Panc1 (cell line): Measurements from ENCODE around the gene CER1.

Experiments used
- TF ChIP-seq, protein P1 (sequence below): fragments of 450-650 bp; IDR thresholded peaks from 2 replicates; pipeline ENCODE4 v1.5.1; 2017; ENCODE audit warnings: mild to moderate bottlenecking
- TF ChIP-seq, protein P2 (sequence below), 2 experiments: IDR thresholded peaks; 2 replicates each; pipeline ENCODE4 v1.6.1; 2011 to 2012; ENCODE audit warnings: low read depth in 2 of 2, control low read depth in 1 of 2, low read length in 1 of 2, mild to moderate bottlenecking in 1 of 2, moderate library complexity in 1 of 2; ENCODE audit not compliant: insufficient read depth in 1 of 2

DNA sequence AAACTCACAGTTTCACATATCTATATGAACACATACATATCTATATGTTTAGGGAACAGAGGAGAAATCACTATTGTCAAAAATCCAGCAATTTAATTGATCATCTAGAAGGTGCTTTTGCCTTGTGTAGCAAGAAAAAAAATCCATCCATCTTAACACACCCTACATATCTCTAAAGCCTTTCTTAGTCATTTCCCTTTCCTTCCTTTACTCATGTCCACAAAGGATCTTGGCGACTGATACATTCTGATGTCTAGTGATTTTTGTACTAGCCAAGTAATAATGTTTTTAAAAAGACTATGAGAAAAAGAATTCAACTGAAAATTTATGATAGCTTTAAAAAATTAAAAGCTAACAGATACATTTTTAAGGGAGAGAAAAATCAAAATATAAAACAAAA, 51.8 kb downstream of the CER1 start:
- TF ChIP-seq, protein P1, sequence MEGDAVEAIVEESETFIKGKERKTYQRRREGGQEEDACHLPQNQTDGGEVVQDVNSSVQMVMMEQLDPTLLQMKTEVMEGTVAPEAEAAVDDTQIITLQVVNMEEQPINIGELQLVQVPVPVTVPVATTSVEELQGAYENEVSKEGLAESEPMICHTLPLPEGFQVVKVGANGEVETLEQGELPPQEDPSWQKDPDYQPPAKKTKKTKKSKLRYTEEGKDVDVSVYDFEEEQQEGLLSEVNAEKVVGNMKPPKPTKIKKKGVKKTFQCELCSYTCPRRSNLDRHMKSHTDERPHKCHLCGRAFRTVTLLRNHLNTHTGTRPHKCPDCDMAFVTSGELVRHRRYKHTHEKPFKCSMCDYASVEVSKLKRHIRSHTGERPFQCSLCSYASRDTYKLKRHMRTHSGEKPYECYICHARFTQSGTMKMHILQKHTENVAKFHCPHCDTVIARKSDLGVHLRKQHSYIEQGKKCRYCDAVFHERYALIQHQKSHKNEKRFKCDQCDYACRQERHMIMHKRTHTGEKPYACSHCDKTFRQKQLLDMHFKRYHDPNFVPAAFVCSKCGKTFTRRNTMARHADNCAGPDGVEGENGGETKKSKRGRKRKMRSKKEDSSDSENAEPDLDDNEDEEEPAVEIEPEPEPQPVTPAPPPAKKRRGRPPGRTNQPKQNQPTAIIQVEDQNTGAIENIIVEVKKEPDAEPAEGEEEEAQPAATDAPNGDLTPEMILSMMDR, result no peak
- TF ChIP-seq, protein P2, sequence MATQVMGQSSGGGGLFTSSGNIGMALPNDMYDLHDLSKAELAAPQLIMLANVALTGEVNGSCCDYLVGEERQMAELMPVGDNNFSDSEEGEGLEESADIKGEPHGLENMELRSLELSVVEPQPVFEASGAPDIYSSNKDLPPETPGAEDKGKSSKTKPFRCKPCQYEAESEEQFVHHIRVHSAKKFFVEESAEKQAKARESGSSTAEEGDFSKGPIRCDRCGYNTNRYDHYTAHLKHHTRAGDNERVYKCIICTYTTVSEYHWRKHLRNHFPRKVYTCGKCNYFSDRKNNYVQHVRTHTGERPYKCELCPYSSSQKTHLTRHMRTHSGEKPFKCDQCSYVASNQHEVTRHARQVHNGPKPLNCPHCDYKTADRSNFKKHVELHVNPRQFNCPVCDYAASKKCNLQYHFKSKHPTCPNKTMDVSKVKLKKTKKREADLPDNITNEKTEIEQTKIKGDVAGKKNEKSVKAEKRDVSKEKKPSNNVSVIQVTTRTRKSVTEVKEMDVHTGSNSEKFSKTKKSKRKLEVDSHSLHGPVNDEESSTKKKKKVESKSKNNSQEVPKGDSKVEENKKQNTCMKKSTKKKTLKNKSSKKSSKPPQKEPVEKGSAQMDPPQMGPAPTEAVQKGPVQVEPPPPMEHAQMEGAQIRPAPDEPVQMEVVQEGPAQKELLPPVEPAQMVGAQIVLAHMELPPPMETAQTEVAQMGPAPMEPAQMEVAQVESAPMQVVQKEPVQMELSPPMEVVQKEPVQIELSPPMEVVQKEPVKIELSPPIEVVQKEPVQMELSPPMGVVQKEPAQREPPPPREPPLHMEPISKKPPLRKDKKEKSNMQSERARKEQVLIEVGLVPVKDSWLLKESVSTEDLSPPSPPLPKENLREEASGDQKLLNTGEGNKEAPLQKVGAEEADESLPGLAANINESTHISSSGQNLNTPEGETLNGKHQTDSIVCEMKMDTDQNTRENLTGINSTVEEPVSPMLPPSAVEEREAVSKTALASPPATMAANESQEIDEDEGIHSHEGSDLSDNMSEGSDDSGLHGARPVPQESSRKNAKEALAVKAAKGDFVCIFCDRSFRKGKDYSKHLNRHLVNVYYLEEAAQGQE (IDR thresholded peaks at IDR 0.05; ENCODE audit: insufficient read depth in 1 of 2, low read depth in 2 of 2, low read length in 1 of 2), result no peak
